K562 (cell line): ENCODE data around the gene AP1B1. TPM values are rescaled to one million over a fixed set of nuclear protein-coding genes. Genes with fewer than 3 reads are reported as not detected.
A peak's percentile ranks its signal among the peaks of the same experiment; 100 is the strongest.

ENCODE experiments used
- ATAC-seq: fragments of 200-7000 bp; cut with Tn5 transposase; 3 replicates; pipeline ENCODE4 v1.9.1; 2020; ENCODE audit warnings: moderate library complexity
- BruUV-seq: library from RNA; stranded (reverse); fragments of 400-500 nt; replicated peaks from 2 replicates; lab custom pipeline; 2021; lab: Mats Ljungman, UMichigan
- CTCF ChIA-PET: fragments of 300-600 bp; formaldehyde crosslinking; extraction: SDS; loops from one replicate; lab custom pipeline; 2021; ENCODE audit warnings: low intra/inter-chr PET ratio; lab: Yijun Ruan, JAX
- POLR2A ChIA-PET: fragments of 300-600, 350-650 bp; sonication (Branson Sonifier 250); formaldehyde crosslinking; extraction: SDS; loops from one replicate; lab custom pipeline; 2021; ENCODE audit warnings: antibody characterized with exemption, inconsistent platforms; lab: Yijun Ruan, JAX
- DNase-seq, 4 experiments: peaks; one replicate each; pipeline versions ENCODE4 v3.0.0 to v3.0.0-alpha.2; 2011 to 2018; ENCODE audit warnings: low spot score in 3 of 4, mixed read lengths in 3 of 4; ENCODE audit errors: extremely low read depth in 1 of 4
- FAIRE-seq: peaks from 2 replicates; lab custom pipeline; 2011; peaks lifted over from hg19 to GRCh38; lab: Jason Lieb, UNC
- H2AFZ ChIP-seq: 2 replicates; pipeline ENCODE4 v1.6.0; 2011; ENCODE audit warnings: low read depth, low read length, control low read depth, inconsistent platforms
- H3K27ac ChIP-seq: fragments of 200-600 bp; 3 replicates; pipeline ENCODE4 v1.8.0; 2011; ENCODE audit warnings: low read depth, mild to moderate bottlenecking, control low read depth, inconsistent platforms, low read length, moderate library complexity, mixed read lengths; ENCODE audit errors: extremely low read depth
- H3K27me3 ChIP-seq, 2 experiments: fragments of 300-600 bp in 1 of 2; 2 replicates in 1 of 2; 3 replicates in 1 of 2; pipeline versions ENCODE4 v1.6.0 to v1.8.0; 2011; ENCODE audit warnings: inconsistent platforms in 2 of 2, low read length in 2 of 2, mild to moderate bottlenecking in 1 of 2, mixed read lengths in 1 of 2, moderate library complexity in 1 of 2; ENCODE audit not compliant: control insufficient read depth in 2 of 2, insufficient read depth in 2 of 2
- H3K36me3 ChIP-seq: fragments of 300-600 bp; 3 replicates; pipeline ENCODE4 v1.8.0; 2011; ENCODE audit warnings: mild to moderate bottlenecking, low read length, inconsistent platforms; ENCODE audit not compliant: control insufficient read depth, insufficient read depth
- H3K4me1 ChIP-seq, 2 experiments: fragments of 200-600 bp in 1 of 2; replicated peaks in 1 of 2; 2 replicates in 1 of 2; 3 replicates in 1 of 2; pipeline versions ENCODE4 v1.5.1 to v1.8.0; 2011; ENCODE audit warnings: inconsistent platforms in 2 of 2, low read length in 2 of 2, mild to moderate bottlenecking in 1 of 2, mixed read lengths in 1 of 2, moderate library complexity in 1 of 2; ENCODE audit not compliant: control insufficient read depth in 2 of 2, insufficient read depth in 2 of 2
- H3K4me2 ChIP-seq: 2 replicates; pipeline ENCODE4 v1.6.1; 2011; ENCODE audit warnings: low read length, control low read depth, inconsistent platforms, mixed read lengths; ENCODE audit not compliant: insufficient read depth
- H3K4me3 ChIP-seq: fragments of 200-600 bp; sonication (generic), shearing (Covaris generic); 2 replicates; pipeline ENCODE4 v1.5.1; 2016; ENCODE audit warnings: control low read depth, inconsistent platforms
- H3K79me2 ChIP-seq: fragments of 200-600 bp; 3 replicates; pipeline ENCODE4 v1.8.0; 2011; ENCODE audit warnings: low read length, inconsistent platforms; ENCODE audit not compliant: control insufficient read depth, insufficient read depth
- H3K9ac ChIP-seq, 2 experiments: 2 replicates each; pipeline versions ENCODE4 v1.6.0 to v1.6.1; 2011; ENCODE audit warnings: low read depth in 2 of 2, low read length in 2 of 2, control low read depth in 1 of 2, inconsistent platforms in 1 of 2, mild to moderate bottlenecking in 1 of 2, mixed read lengths in 1 of 2; ENCODE audit not compliant: insufficient read depth in 1 of 2
- H3K9me1 ChIP-seq: one replicate; pipeline ENCODE4 v1.6.0; 2011; ENCODE audit warnings: inconsistent platforms, mild to moderate bottlenecking, low read length, moderate library complexity; ENCODE audit not compliant: control insufficient read depth, insufficient read depth
- H3K9me3 ChIP-seq: replicated peaks from 2 replicates; pipeline ENCODE4 v1.5.1; 2011; ENCODE audit warnings: low read depth, low read length, inconsistent platforms; ENCODE audit not compliant: control insufficient read depth, insufficient read depth
- H4K20me1 ChIP-seq: replicated peaks from 2 replicates; pipeline ENCODE4 v1.6.1; 2011; ENCODE audit warnings: low read length, inconsistent platforms, mixed read lengths; ENCODE audit not compliant: control insufficient read depth, insufficient read depth
- CBFA2T2 ChIP-seq: fragments of 450-650 bp; conservative IDR thresholded peaks from 2 replicates; pipeline ENCODE4 v1.6.1; 2017; ENCODE audit warnings: mild to moderate bottlenecking
- E2F5 ChIP-seq: sonication (generic); formaldehyde crosslinking; IDR thresholded peaks from 2 replicates; pipeline ENCODE4 v1.8.0; 2022; ENCODE audit warnings: mild to moderate bottlenecking, missing genetic modification reagents
- E2F6 ChIP-seq, 2 experiments: IDR thresholded peaks; 2 replicates each; pipeline ENCODE4 v1.6.1; 2011; ENCODE audit warnings: borderline replicate concordance in 1 of 2, control low read depth in 1 of 2, low read depth in 1 of 2, low read length in 1 of 2, mild to moderate bottlenecking in 1 of 2, mixed read lengths in 1 of 2, moderate library complexity in 1 of 2; ENCODE audit not compliant: insufficient read depth in 1 of 2, insufficient read length in 1 of 2, poor library complexity in 1 of 2, severe bottlenecking in 1 of 2; ENCODE audit errors: extremely low read depth in 1 of 2
- MTA2 ChIP-seq: fragments of 450-650 bp; IDR thresholded peaks from 2 replicates; pipeline ENCODE4 v1.6.1; 2016; ENCODE audit warnings: low read depth
- MYBL2 ChIP-seq, 2 experiments: fragments of 450-650 bp in 1 of 2; sonication (generic) in 1 of 2; formaldehyde crosslinking in 1 of 2; IDR thresholded peaks; 2 replicates each; pipeline versions ENCODE4 v1.6.1 to v1.8.1; 2017 to 2022; ENCODE audit warnings: borderline replicate concordance in 1 of 2, inconsistent platforms in 1 of 2, low read depth in 1 of 2, mild to moderate bottlenecking in 1 of 2, missing genetic modification reagents in 1 of 2, moderate library complexity in 1 of 2
- POLR2G ChIP-seq: fragments of 200-400 bp; formaldehyde crosslinking; IDR thresholded peaks from 2 replicates; pipeline ENCODE4 v1.6.1; 2017; ENCODE audit warnings: low read depth, mild to moderate bottlenecking, antibody characterized with exemption, low read length, moderate library complexity
- RBM15 ChIP-seq: fragments of 200-400 bp; formaldehyde crosslinking; IDR thresholded peaks from 2 replicates; pipeline ENCODE4 v1.6.1; 2018; ENCODE audit warnings: mild to moderate bottlenecking, low read length, moderate library complexity; ENCODE audit not compliant: insufficient read depth
- SIX5 ChIP-seq, 2 experiments: IDR thresholded peaks; 2 replicates each; pipeline ENCODE4 v1.6.1; 2011; ENCODE audit warnings: low read length in 2 of 2, borderline replicate concordance in 1 of 2, low read depth in 1 of 2, mild to moderate bottlenecking in 1 of 2, moderate library complexity in 1 of 2; ENCODE audit not compliant: insufficient read depth in 1 of 2
- ZBTB7A ChIP-seq: IDR thresholded peaks from 2 replicates; pipeline ENCODE4 v1.6.1; 2011; ENCODE audit warnings: low read depth, mild to moderate bottlenecking, low read length, moderate library complexity, borderline replicate concordance; ENCODE audit not compliant: control insufficient read depth
- WGBS: fragments of 100-300 bp; shearing (Covaris generic); methylation state at CpG from one replicate; pipeline ENCODE4 v1.1.6; 2016; ENCODE audit warnings: low coverage, mixed read lengths; ENCODE audit not compliant: insufficient coverage; ENCODE audit errors: missing lambda C conversion rate; 5-methylcytosine and 5-hydroxymethylcytosine counted together
- in situ Hi-C: fragments of 300-500 bp; cut with MboI; formaldehyde crosslinking; loops from 4 replicates; pipeline ENCODE4 v1.15.0; 2018; ENCODE audit warnings: inconsistent platforms, mixed read lengths
- intact Hi-C: fragments of 100-400 bp; cut with micrococcal nuclease; formaldehyde crosslinking; loops from 2 replicates; pipeline ENCODE4 v1.14.2; 2022
- polyA plus RNA-seq, 8 experiments: library from polyadenylated mRNA; depleted of rRNA in 4 of 8; stranded (reverse) in 5 of 8; unstranded in 3 of 8; fragments of >200 nt; fragmentation: Nextera tagmentation in 2 of 8; fragmentation: Illumina TruSeq in 1 of 8; extraction: Ambion mirVana in 2 of 8; extraction: Trizol in 1 of 8; gene quantifications; 2 replicates each; pipeline versions ENCODE4 v1.2.1 to v1.2.3, GENCODE V29; 2011 to 2014; ENCODE audit warnings: inconsistent platforms in 1 of 8, missing spikeins in 1 of 8
- total RNA-seq, 7 experiments: library from RNA; depleted of rRNA in 6 of 7; stranded (reverse); fragments of >200 nt in 6 of 7; fragmentation: Illumina TruSeq in 2 of 7; extraction: Trizol in 2 of 7; gene quantifications; 2 replicates each; pipeline versions ENCODE4 v1.2.1 to v1.2.3, GENCODE V29; 2011 to 2021; ENCODE audit warnings: low replicate concordance in 1 of 7

AP1B1 gene
- total and polyA plus RNA-seq, 9 of the 15 experiments (the other 6 are each of a cell fraction or from before 2014, with no cell fraction given) = 1.2 to 60.9 (median 30.1) TPM

- TF ChIP-seq ZBTB7A (0 out of 2 replicates have a peak, but pooled peaks have one; percentile 9), MYBL2 (IDR thresholded peaks at IDR 0.05; ENCODE audit: low read depth) (no peak), MYBL2 (CRISPR knock-in tag; IDR thresholded peaks at IDR 0.05; ENCODE audit: borderline replicate concordance) (no peak), E2F5 (CRISPR knock-in tag) (no peak), CBFA2T2 (peak; percentile 34)
These were observed 78.9 kb downstream of the AP1B1 start (continued) for GRCh38 chr22:29309332-29310064.

- H3K27ac ChIP-seq = no peak overlapping the region
- H3K9me1 ChIP-seq = no peaks in the 10 kb centered on the region
- in situ Hi-C loops = no loop called here
- peaks cover 9% of the 10 kb centered on the region; the same call in 1 of the 3 replicates for H3K36me3 ChIP-seq
- peaks cover 18% of the 10 kb centered on the region for H3K79me2 ChIP-seq
- H3K4me1 ChIP-seq = peaks cover 14 to 91% of the 10 kb centered on the region in 2 experiments; a peak in 4 of 5 replicates
- BruUV-seq = no TSS peak
- H3K4me3 ChIP-seq = no peak overlapping the region
- no peaks in the 10 kb centered on the region for H3K27me3 ChIP-seq
- ChIA-PET POLR2A (no interaction called here), CTCF (no interaction called here)
- intact Hi-C loops = no loop called here
- H4K20me1 ChIP-seq = no peaks in the 10 kb centered on the region
- peak overlapping the region in 1 of 2 experiments; percentile 95; a peak in 2 of 4 replicates for H3K9ac ChIP-seq
- WGBS = 68% methylated on average over 12 of the region's 13 CpGs
- TF ChIP-seq E2F6 (IDR thresholded peaks at IDR 0.05; ENCODE audit: borderline replicate concordance in 1 of 2, extremely low read depth in 1 of 2, insufficient read depth in 1 of 2, insufficient read length in 1 of 2, low read depth in 1 of 2, low read length in 1 of 2, poor library complexity in 1 of 2, severe bottlenecking in 1 of 2) (no peak), RBM15 (no peak), MTA2 (no peak), POLR2G (0 out of 2 replicates have a peak, but pooled peaks have one; percentile 5), SIX5 (IDR thresholded peaks at IDR 0.05; ENCODE audit: borderline replicate concordance in 1 of 2, insufficient read depth in 1 of 2, low read depth in 1 of 2, low read length in 2 of 2) (no peak), ZBTB7A (peak; percentile 11; the same call in 1 of the 2 replicates)
- TF ChIP-seq, all 486 proteins: peak for 2
- ATAC-seq = no peak
- no peak for FAIRE-seq
- Histone ChIP-seq H2AFZ (no peak overlapping the region), H3K4me2 (peak overlapping the region; percentile 12), H3K9me3 (no peaks in the 10 kb centered on the region)
- DNase-seq = no peak
These were observed 79.5 kb downstream of the AP1B1 start for GRCh38 chr22:29308791-29309262.
